ENCODE data around the gene PRKCA.

GRCh38 chr17:66300956-66301355 is 1.5 kb upstream of the PRKCA start:
- TF ChIP-seq CTCF (IDR thresholded peaks at IDR 0.05) (no peak), MAX (IDR thresholded peaks at IDR 0.05) (no peak), RAD21 (conservative IDR thresholded peaks at IDR 0.05 in 1 of 2, IDR thresholded peaks at IDR 0.05 in 1 of 2) (no peak), RNF2 (IDR thresholded peaks at IDR 0.05; ENCODE audit: borderline replicate concordance, low read depth) (no peak), POLR2AphosphoS2 (conservative IDR thresholded peaks at IDR 0.05; ENCODE audit: low read length) (no peak), USF2 (IDR thresholded peaks at IDR 0.05) (no peak), JUNB (IDR thresholded peaks at IDR 0.05) (no peak), REST (IDR thresholded peaks at IDR 0.05) (no peak), POLR2A (IDR thresholded peaks at IDR 0.05; ENCODE audit: low read length) (no peak), GATA3 (IDR thresholded peaks at IDR 0.05; ENCODE audit: borderline replicate concordance) (no peak), ESRRA (IDR thresholded peaks at IDR 0.05; ENCODE audit: borderline replicate concordance, low read length) (no peak)
